NCI-H2171 (cell line): ENCODE measurements around the gene TANC2.

Experiments
- DNase-seq: peaks from one replicate; lab custom pipeline; 2025; lab: John Stamatoyannopoulos, UW

The TANC2 gene

DNA sequence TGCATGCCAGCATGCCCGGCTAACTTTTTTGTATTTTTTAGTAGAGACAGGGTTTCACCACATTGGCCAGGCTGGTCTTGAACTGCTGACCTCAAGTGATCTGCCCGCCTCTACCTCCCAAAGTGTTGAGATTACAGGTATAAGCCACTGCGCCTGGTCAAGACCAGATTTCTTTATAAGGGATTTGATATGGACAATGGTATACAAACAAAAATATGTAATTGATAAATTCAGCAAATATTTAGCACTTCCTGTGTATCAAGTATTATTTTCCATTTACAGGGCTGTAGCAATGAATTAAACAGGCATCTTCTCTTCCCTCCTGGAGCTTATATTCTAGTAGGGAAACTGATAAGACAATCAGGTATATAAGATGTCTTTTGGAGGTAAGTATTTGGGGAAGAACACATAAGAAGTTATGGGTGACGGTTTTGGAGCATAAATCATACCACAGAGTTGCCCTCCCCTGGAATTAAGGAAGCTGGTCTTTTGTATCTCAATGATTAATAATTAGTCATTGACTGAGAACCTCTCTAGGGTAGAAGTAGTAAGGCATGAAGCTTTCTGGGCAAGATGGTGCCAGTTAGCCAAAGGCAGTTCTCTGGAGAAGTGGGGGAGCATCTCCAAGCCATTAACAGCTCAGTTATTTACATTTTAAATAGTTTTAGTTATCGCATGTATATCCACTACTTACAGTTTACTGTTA lies 35.8 kb downstream of the TANC2 start:
- no peak for DNase-seq

DNA sequence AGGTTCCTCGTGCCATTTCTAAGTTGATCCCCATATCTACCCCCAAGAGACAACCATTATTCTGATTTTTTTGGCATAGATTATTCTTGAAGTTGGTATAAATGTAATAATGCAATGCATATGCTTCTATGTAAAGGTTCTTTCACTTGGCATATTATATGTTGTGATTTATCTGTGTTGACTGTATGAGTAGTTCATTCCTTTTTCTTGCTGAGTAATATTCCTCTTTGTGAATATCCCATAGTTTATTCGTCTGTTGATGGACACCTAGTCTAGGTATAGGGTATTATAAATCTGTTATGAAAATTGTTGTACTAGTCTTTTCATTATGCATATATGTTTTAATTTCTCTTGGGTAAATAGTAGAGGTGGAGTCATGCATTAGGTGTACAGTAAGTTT lies 36.6 kb downstream of the TANC2 start:
- no peak for DNase-seq

DNA sequence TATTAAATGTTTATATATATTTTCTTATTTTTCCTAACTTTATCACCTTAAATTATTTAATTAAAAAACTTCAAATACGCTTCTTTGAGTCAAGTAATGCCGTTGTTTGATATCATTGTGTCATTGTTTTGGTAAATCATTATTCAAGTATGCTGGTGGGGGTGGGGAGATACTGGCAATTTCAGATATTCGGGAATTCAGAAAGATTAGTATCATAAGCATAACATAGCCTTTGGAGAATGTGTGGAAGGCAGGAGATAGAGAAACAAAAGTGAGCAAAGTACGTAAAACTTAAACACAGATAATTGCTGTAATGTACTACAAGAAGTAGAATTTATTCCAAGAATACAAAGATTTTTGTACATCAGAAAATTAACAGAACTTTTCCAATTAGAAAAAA lies 49.8 kb downstream of the TANC2 start:
- no peak for DNase-seq
